ENCODE results near the gene PLA2G2D.

GRCh38 chr1:20123722-20124455, 4.6 kb upstream of the PLA2G2D start:
- no peak for TF ChIP-seq CTCF (conservative IDR thresholded peaks at IDR 0.05; ENCODE audit: low read length)
- no peak for TF ChIP-seq EZH2phosphoT487 (IDR thresholded peaks at IDR 0.05; ENCODE audit: borderline replicate concordance)
